Stimulated activated naive CD4-positive, alpha-beta T cell (primary cell): Measurements from ENCODE around the gene CD7.
"Not testable (repeated sequence)": the region's sequence is repeated elsewhere in the genome, so short reads cannot be mapped to it uniquely, and the experiment has no call there.

Source experiments
- DNase-seq, 6 experiments: peaks; one replicate each; lab custom pipeline; 2025; lab: John Stamatoyannopoulos, UW

The CD7 gene

GRCh38 chr17:82317394-82318168 lies at the start of gene CD7:
TSS of gene CD7 (minus strand) at chr17:82317608. CDS start at chr17:82317495, 113 bp downstream.
- peak; percentile 60 to 83 (median 67) for DNase-seq

- no peak for DNase-seq
Measured at GRCh38 chr17:82366749-82367148, 49.3 kb upstream of the CD7 start.

- no peak for DNase-seq
Measured at GRCh38 chr17:82365606-82366295, 48.3 kb upstream of the CD7 start.

- no peak for DNase-seq
Measured at GRCh38 chr17:82361885-82362633, 44.7 kb upstream of the CD7 start.

DNA sequence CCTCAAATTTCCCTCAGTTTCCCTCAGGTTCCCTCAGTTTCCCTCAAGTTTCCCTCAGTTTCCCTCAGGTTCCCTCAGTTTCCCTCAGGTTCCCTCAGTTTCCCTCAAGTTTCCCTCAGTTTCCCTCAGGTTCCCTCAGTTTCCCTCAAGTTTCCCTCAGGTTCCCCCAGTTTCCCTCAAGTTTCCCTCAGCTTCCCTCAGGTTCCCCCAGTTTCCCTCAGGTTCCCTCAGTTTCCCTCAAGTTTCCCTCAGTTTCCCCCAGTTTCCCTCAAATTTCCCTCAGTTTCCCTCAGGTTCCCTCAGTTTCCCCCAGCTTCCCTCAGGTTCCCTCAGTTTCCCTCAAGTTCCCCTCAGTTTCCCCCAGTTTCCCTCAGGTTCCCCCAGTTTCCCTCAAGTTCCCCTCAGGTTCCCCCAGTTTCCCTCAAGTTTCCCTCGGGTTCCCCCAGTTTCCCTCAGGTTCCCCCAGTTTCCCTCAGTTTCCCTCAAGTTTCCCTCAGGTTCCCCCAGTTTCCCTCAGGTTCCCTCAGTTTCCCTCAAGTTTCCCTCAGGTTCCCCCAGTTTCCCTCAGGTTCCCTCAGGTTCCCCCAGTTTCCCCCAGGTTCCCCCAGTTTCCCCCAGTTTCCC lies 42.2 kb upstream of the CD7 start:
- DNase-seq = not testable (repeated sequence)

DNA sequence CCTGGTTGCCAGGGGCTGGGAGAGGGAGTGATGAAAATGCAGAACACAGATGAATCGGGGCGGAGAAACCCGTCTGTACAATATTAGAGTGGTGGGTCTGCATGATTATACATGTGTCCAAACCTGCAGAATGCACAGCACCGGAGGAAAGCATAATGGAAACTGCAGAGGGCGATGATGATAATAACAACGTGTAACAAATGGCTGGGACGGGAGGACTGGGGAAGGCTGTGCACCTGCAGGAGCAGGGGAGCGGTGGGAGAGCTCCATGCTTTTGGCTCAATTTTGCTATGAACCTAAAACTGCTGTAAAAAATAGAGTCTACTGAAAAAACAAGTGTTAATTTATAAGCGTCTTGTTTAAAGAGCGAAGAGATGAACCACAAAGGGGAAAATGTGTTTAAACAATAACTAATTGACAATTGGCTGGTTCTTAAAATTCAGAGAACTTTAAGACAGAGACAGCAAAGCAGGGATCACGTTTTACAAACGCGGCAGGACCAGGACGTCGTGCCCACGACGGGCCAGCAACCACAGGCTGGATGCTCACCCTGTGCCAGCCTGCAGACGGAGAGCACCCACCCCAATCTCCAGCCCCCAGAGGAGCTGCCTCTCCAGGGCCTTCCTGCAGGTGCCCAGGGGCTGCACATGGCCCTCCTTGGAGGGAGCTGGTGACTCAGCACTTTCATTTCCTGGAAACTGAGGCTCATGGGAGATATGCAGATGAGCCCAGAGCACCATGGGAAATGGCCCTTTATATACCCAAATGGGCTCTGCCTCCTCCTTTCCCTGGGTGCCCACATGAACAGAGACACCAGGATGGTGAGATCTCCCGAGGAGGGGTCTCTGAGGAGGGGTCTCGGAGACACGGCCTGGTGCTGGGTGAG lies 41.3 kb upstream of the CD7 start, which contains the start of gene TEX19:
Gene TEX19, plus strand, starts transcription at position 783 of the 886 bp plus-strand sequence. CDS start 2,904 bp downstream, outside the sequence.
- no peak for DNase-seq

- no peak for DNase-seq
Measured at GRCh38 chr17:82357394-82357793, 40.0 kb upstream of the CD7 start.

GRCh38 chr17:82356845-82357355 lies 39.5 kb upstream of the CD7 start:
- DNase-seq = no peak

DNA sequence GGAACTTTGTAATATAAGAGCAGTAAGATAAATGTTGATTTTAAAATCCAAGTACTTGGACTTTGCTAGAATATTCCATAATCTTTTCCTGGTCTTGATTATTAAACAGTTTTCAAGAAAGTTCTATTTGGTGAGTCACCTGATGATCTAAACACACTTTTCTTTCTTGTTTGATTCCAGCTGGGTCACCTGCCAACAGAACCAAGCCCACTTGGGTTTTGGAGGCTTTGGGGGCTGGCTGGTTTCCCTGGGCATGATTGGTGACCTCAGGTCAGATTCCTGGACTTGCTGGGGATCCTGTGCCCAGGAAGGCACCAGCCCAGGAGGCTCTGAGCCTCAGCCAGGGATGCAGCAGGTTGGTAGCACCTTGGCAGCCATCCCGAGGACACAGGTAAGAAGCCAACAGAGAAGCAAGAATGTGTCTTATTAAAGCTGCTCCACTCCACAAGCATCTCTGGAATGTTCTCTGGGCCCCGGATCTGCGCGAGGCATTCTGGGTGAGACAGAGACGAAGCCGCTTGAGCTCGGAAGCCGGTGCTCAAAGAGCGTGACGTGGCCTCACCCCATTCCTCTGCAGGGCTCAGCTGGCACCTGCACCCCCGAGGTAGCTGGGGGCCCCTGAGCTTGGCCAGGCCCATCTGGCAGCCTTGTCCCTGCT lies 38.5 kb upstream of the CD7 start:
- no peak for DNase-seq

GRCh38 chr17:82354804-82355308 lies 37.4 kb upstream of the CD7 start:
- no peak for DNase-seq

- no peak for DNase-seq
Measured at GRCh38 chr17:82353484-82353883, 36.1 kb upstream of the CD7 start.

- DNase-seq = peak; percentile 53 to 85 (median 72)
Measured at GRCh38 chr17:82351713-82352488, 34.5 kb upstream of the CD7 start.

DNA sequence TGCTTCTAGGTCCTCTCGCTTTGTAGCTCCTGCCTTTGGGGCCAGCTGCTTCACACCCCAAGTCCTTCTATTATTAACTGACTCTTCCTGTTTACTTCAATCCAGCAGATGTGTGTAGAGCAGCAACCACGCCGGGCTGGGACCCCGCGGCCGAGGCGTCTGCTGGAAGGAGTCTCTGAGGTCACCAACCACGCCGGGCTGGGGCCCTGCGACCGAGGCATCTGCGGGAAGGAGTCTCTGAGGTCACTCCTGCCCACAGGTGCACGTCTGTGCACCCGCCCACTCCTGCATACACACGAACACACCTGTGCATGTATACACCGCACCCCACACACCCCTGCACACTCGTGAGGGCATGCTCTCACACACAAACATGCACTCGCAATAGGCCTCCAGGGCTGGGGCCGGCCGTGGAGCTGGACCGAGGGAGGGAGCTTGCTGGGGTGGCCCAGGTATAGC lies 33.9 kb upstream of the CD7 start:
- DNase-seq = no peak

DNA sequence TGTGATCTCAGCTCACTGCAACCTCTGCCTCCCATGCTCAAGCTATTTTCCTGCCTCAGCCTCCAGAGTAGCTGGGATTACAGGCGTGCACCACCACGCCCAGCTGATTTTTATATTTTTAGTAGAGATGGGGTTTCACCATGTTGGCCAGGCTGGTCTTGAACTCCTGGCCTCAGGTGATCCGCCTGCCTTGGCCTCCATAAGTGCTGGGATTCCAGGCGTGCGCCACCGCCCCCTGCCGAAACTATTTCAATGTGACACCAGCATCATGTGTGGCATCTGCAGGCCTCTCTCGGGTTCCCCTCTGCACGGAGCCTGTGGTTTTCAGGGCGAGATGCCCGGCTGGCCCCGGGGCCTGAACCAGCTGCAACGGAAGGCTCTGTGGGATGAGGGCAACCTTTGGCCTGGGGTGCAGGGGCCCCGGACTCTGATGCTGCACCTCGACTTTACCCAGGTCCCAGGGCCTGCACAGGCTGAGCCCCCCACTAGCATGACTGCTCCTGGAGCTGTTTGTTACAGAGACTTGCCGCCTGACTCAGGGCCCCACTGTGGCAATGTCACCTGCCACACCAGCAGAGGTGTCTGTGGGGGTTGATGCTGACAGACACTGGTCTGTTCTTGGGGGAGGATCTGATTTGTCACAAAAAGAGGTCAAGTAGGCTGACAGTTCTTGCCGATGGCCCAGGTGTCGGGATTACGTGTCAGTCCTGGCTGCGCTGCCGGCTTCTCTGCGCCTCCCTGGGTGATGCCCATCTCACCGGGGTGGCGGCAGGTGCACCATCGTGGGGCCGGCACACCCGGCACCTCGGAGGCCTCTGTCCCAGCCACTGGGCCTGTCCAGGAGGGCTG lies 33.0 kb upstream of the CD7 start:
- DNase-seq = no peak

- DNase-seq = no peak
Measured at GRCh38 chr17:82349287-82349701, 31.9 kb upstream of the CD7 start.

- no peak for DNase-seq
Measured at GRCh38 chr17:82348866-82349265, 31.5 kb upstream of the CD7 start.

DNA sequence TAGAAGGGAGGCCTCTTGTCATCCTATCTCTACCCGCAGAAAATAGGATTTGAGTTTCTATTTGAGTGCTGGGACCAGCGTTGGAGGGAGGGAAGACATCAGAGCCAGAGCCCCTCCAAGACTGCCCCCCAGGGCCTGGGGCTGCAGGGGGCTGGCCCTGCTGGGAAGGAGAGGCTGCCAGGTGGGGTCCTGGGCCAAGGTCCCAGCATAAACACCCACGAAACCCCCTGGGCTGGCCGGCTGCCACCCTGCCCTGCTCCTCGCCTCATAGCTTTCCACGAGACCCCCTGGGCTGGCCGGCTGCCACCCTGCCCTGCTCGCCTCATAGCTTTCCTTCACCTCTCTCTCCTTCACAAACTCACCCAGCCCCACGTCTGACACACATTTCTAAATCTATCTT lies 31.0 kb upstream of the CD7 start:
- DNase-seq = no peak

GRCh38 chr17:82347994-82348393 lies 30.6 kb upstream of the CD7 start:
- DNase-seq = not testable (repeated sequence)
